Measurements from ENCODE around the gene TAGLN3.

The TAGLN3 gene

DNA sequence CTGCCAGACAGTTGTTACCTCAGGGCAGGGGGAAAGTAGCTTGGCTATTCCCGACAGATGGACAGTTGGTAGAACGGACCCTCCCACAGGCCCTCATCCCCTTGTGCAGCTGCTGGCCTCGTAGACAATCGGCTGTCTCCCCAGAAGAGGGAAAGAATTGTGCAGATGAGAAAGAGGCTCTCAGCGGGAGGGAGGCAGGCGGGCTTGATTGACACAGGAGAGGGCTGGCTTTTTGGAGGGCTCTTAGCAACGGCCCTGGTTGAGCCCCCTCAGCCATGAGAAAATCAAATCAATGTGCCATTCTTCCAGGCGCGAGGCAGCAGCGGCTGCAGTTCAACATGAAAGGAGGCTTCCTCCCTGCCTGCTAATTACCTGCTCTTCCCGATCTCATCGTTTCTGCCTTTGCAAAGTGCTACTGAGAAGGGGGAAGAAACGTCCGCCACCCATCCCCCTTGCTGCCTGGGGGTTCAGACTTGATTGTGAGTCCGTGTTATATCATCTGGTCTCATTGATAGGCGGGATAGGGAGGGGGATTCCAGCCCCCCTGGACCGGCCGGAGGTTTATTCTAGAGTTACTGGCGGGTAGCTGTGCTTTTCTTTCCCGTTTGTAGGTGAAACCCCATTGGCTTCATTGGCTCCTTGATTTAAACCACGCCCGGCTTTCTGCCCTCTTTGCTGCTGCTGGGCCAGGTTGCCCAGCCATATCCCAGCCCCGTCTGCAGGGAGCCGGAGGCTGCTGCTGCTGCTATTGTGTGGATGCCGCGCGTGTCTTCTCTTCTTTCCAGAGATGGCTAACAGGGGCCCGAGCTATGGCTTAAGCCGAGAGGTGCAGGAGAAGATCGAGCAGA lies at the start of gene TAGLN3:
Gene TAGLN3 (plus strand): TSS at position 287 of the 848 bp plus-strand sequence. CDS start 501 bp downstream, at position 788.
- peak within 1 kb of the TSS; percentile 40 for H3K4me3 ChIP-seq (replicated peaks; ENCODE audit: low read depth, low read length)
- TF ChIP-seq, protein P1, sequence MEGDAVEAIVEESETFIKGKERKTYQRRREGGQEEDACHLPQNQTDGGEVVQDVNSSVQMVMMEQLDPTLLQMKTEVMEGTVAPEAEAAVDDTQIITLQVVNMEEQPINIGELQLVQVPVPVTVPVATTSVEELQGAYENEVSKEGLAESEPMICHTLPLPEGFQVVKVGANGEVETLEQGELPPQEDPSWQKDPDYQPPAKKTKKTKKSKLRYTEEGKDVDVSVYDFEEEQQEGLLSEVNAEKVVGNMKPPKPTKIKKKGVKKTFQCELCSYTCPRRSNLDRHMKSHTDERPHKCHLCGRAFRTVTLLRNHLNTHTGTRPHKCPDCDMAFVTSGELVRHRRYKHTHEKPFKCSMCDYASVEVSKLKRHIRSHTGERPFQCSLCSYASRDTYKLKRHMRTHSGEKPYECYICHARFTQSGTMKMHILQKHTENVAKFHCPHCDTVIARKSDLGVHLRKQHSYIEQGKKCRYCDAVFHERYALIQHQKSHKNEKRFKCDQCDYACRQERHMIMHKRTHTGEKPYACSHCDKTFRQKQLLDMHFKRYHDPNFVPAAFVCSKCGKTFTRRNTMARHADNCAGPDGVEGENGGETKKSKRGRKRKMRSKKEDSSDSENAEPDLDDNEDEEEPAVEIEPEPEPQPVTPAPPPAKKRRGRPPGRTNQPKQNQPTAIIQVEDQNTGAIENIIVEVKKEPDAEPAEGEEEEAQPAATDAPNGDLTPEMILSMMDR (IDR thresholded peaks at IDR 0.05; ENCODE audit: low read depth, low read length, missing control alignments) = no peak
- DNase-seq (ENCODE audit: extremely low read depth, low read depth) = no peak

- no peak for DNase-seq (ENCODE audit: extremely low read depth, low read depth)
- no peak overlapping the region for H3K4me3 ChIP-seq (replicated peaks; ENCODE audit: low read depth, low read length)
- TF ChIP-seq, protein P1 (IDR thresholded peaks at IDR 0.05; ENCODE audit: low read depth, low read length, missing control alignments) = no peak
Measured at GRCh38 chr3:111949712-111950111, 49.0 kb upstream of the TAGLN3 start.

GRCh38 chr3:111951032-111951431 lies 47.7 kb upstream of the TAGLN3 start:
- TF ChIP-seq, protein P1 (IDR thresholded peaks at IDR 0.05; ENCODE audit: low read depth, low read length, missing control alignments) = no peak
- no peak for DNase-seq (ENCODE audit: extremely low read depth, low read depth)
- no peak overlapping the region for H3K4me3 ChIP-seq (replicated peaks; ENCODE audit: low read depth, low read length)

DNA sequence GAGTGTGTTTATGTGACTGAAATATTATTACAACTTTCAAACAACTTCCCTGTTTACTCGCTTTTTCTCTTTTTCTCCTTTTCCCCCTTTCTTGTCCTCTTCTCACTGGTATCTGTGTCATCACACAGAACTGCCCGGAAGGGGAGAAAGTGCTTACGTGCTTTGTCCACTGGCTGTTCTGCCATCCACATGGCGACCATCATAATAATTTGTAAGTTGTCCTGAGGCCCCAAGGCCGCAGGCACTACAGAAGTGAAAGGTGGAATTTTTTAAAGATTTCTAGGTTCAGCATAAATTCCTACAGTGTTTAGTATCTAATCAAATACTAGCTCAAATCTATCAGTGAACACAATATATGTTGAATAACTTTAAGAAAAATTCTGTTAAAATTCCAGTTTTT lies 46.6 kb upstream of the TAGLN3 start:
- no peak for DNase-seq (ENCODE audit: extremely low read depth, low read depth)
- no peak overlapping the region for H3K4me3 ChIP-seq (replicated peaks; ENCODE audit: low read depth, low read length)
- TF ChIP-seq, protein P1 (IDR thresholded peaks at IDR 0.05; ENCODE audit: low read depth, low read length, missing control alignments) = no peak

GRCh38 chr3:111952866-111953450 lies 45.8 kb upstream of the TAGLN3 start:
- DNase-seq (ENCODE audit: extremely low read depth, low read depth) = no peak
- TF ChIP-seq, protein P1 (IDR thresholded peaks at IDR 0.05; ENCODE audit: low read depth, low read length, missing control alignments) = no peak
- no peak overlapping the region for H3K4me3 ChIP-seq (replicated peaks; ENCODE audit: low read depth, low read length)

GRCh38 chr3:111954228-111954990 lies 44.3 kb upstream of the TAGLN3 start:
- H3K4me3 ChIP-seq (replicated peaks; ENCODE audit: low read depth, low read length) = no peak overlapping the region
- TF ChIP-seq, protein P1 (IDR thresholded peaks at IDR 0.05; ENCODE audit: low read depth, low read length, missing control alignments) = no peak
- DNase-seq (ENCODE audit: extremely low read depth, low read depth) = peak; percentile 60

Data from HFF-Myc (cell line).